A549 (cell line): Measurements from ENCODE around the gene CAMKMT. TPM values are rescaled to one million over a fixed set of nuclear protein-coding genes. Genes with fewer than 3 reads are reported as not detected.

Experiments
- ATAC-seq, 2 experiments: fragments of 200-7000 bp in 1 of 2; fragments of >200 bp in 1 of 2; cut with Nextera tagmentation in 1 of 2; cut with Tn5 transposase in 1 of 2; 3 replicates each; pipeline versions ENCODE4 v1.8.0 to v1.9.1; 2018 to 2020; ENCODE audit warnings: mild to moderate bottlenecking in 1 of 2, moderate library complexity in 1 of 2
- CTCF ChIA-PET: fragments of 300-600 bp; sonication (Branson Sonifier 250); formaldehyde crosslinking; extraction: SDS; loops from one replicate; lab custom pipeline; 2021; ENCODE audit warnings: antibody characterized with exemption, inconsistent platforms; lab: Yijun Ruan, JAX
- POLR2A ChIA-PET: fragments of 350-600 bp; formaldehyde crosslinking; extraction: SDS; loops from one replicate; lab custom pipeline; 2021; ENCODE audit warnings: antibody characterized with exemption, inconsistent platforms; lab: Yijun Ruan, JAX
- DNase-seq, 2 experiments: peaks; one replicate each; pipeline versions ENCODE4 v3.0.0 to v3.0.0-alpha.2; 2011 to 2016; ENCODE audit warnings: low read depth in 1 of 2, low spot score in 1 of 2
- FAIRE-seq: peaks from 2 replicates; lab custom pipeline; 2011; peaks lifted over from hg19 to GRCh38; lab: Jason Lieb, UNC
- H3K27ac ChIP-seq, 2 experiments: fragments of >200 bp; sonication (Bioruptor Twin); formaldehyde crosslinking; 3 replicates each; pipeline ENCODE4 v1.5.1; 2016 to 2017
- H3K4me1 ChIP-seq: fragments of >200 bp; sonication (Bioruptor Twin); formaldehyde crosslinking; 3 replicates; pipeline ENCODE4 v1.6.1; 2016
- H3K4me2 ChIP-seq: fragments of >200 bp; sonication (Bioruptor Twin); formaldehyde crosslinking; 3 replicates; pipeline ENCODE4 v1.6.1; 2016
- H3K4me3 ChIP-seq: fragments of >200 bp; sonication (Bioruptor Twin); formaldehyde crosslinking; 3 replicates; pipeline ENCODE4 v1.5.1; 2016
- H3K9me3 ChIP-seq: fragments of >200 bp; sonication (Bioruptor Twin); formaldehyde crosslinking; 3 replicates; pipeline ENCODE4 v1.6.1; 2016
- ATOH8 ChIP-seq: fragments of 250-450 bp; sonication (Bioruptor Pico); IDR thresholded peaks from 2 replicates; pipeline ENCODE4 v1.5.0; 2020; ENCODE audit warnings: low read depth, mild to moderate bottlenecking, moderate library complexity
- BHLHE40 ChIP-seq: IDR thresholded peaks from 2 replicates; pipeline ENCODE4 v1.6.1; 2012; ENCODE audit warnings: low read depth, low read length, inconsistent platforms
- CEBPB ChIP-seq, 2 experiments: fragments of >200 bp in 1 of 2; sonication (Bioruptor Twin) in 1 of 2; formaldehyde crosslinking in 1 of 2; IDR thresholded peaks; 2 replicates each; pipeline ENCODE4 v1.6.1; 2012 to 2016
- CHD2 ChIP-seq: fragments of 150-350 bp; IDR thresholded peaks from 2 replicates; pipeline ENCODE4 v1.6.1; 2014; ENCODE audit warnings: low read length; ENCODE audit not compliant: partially characterized antibody
- CHD4 ChIP-seq: fragments of 200-600 bp; sonication (generic); IDR thresholded peaks from 2 replicates; pipeline ENCODE4 v1.6.1; 2016; ENCODE audit warnings: antibody characterized with exemption, mild to moderate bottlenecking, borderline replicate concordance
- CTCF ChIP-seq: fragments of >200 bp; sonication (Bioruptor Twin); formaldehyde crosslinking; IDR thresholded peaks from 3 replicates; pipeline ENCODE4 v1.5.1; 2016
- EHMT2 ChIP-seq: fragments of 200-600 bp; sonication (generic); IDR thresholded peaks from 2 replicates; pipeline ENCODE4 v1.6.1; 2016; ENCODE audit warnings: antibody characterized with exemption, low read depth, mild to moderate bottlenecking, moderate library complexity
- ESRRA ChIP-seq: fragments of 150-350 bp; IDR thresholded peaks from 2 replicates; pipeline ENCODE4 v1.6.1; 2014; ENCODE audit warnings: mild to moderate bottlenecking, low read length, borderline replicate concordance
- FOSL2 ChIP-seq, 2 experiments: fragments of 450-650 bp in 1 of 2; fragments of >200 bp in 1 of 2; sonication (Bioruptor Twin) in 1 of 2; formaldehyde crosslinking; IDR thresholded peaks; 2 replicates each; pipeline versions ENCODE4 v1.5.0 to v1.6.1; 2016 to 2020; ENCODE audit warnings: mild to moderate bottlenecking in 1 of 2, moderate library complexity in 1 of 2
- HES2 ChIP-seq: fragments of >200 bp; sonication (Bioruptor Twin); formaldehyde crosslinking; IDR thresholded peaks from 2 replicates; pipeline ENCODE4 v1.6.1; 2016
- HEYL ChIP-seq: fragments of 250-450 bp; sonication (Bioruptor Pico); IDR thresholded peaks from 2 replicates; pipeline ENCODE4 v1.8.0; 2021; ENCODE audit warnings: mild to moderate bottlenecking, moderate library complexity
- HOXA7 ChIP-seq: fragments of 250-450 bp; sonication (Bioruptor Pico); IDR thresholded peaks from 2 replicates; pipeline ENCODE4 v1.5.0; 2020; ENCODE audit warnings: mild to moderate bottlenecking, moderate library complexity
- HOXB5 ChIP-seq: fragments of 250-450 bp; sonication (Bioruptor Pico); IDR thresholded peaks from 2 replicates; pipeline ENCODE4 v1.5.0; 2020; ENCODE audit warnings: mild to moderate bottlenecking, moderate library complexity
- JUN ChIP-seq, 2 experiments: fragments of >200 bp; sonication (Bioruptor Twin); formaldehyde crosslinking; IDR thresholded peaks; 2 replicates in 1 of 2; 3 replicates in 1 of 2; pipeline ENCODE4 v1.6.1; 2016 to 2017
- JUNB ChIP-seq: fragments of >200 bp; sonication (Bioruptor Twin); formaldehyde crosslinking; IDR thresholded peaks from 2 replicates; pipeline ENCODE4 v1.6.1; 2016
- KDM1A ChIP-seq: fragments of 200-600 bp; sonication (generic); IDR thresholded peaks from 2 replicates; pipeline ENCODE4 v1.6.1; 2016; ENCODE audit warnings: low read depth, mild to moderate bottlenecking
- MAZ ChIP-seq: fragments of 150-350 bp; IDR thresholded peaks from 2 replicates; pipeline ENCODE4 v1.6.1; 2014; ENCODE audit warnings: antibody characterized with exemption, low read depth, low read length, borderline replicate concordance
- NFE2L2 ChIP-seq: fragments of 150-350 bp; conservative IDR thresholded peaks from 2 replicates; pipeline ENCODE4 v1.6.1; 2014; ENCODE audit warnings: low read length
- PBX3 ChIP-seq: IDR thresholded peaks from 2 replicates; pipeline ENCODE4 v1.6.1; 2012
- POLR2A ChIP-seq: IDR thresholded peaks from 2 replicates; pipeline ENCODE4 v1.6.1; 2012; ENCODE audit warnings: mild to moderate bottlenecking, low read length
- RAD21 ChIP-seq, 2 experiments: fragments of >200 bp in 1 of 2; sonication (Bioruptor Twin) in 1 of 2; formaldehyde crosslinking in 1 of 2; IDR thresholded peaks in 1 of 2; conservative IDR thresholded peaks in 1 of 2; 2 replicates in 1 of 2; 3 replicates in 1 of 2; pipeline ENCODE4 v1.6.1; 2012 to 2018; ENCODE audit warnings: inconsistent platforms in 1 of 2
- RARB ChIP-seq: fragments of 250-450 bp; sonication (Bioruptor Pico); IDR thresholded peaks from 2 replicates; pipeline ENCODE4 v1.8.0; 2021; ENCODE audit warnings: mild to moderate bottlenecking, moderate library complexity
- RCOR1 ChIP-seq: fragments of 150-350 bp; IDR thresholded peaks from 2 replicates; pipeline ENCODE4 v1.6.1; 2014; ENCODE audit warnings: antibody characterized with exemption, low read length, low read depth
- REST ChIP-seq: fragments of 200-600 bp; sonication (generic); IDR thresholded peaks from 2 replicates; pipeline ENCODE4 v1.6.1; 2016; ENCODE audit warnings: antibody characterized with exemption, mild to moderate bottlenecking, moderate library complexity
- SMC3 ChIP-seq: fragments of >200 bp; sonication (Bioruptor Twin); formaldehyde crosslinking; IDR thresholded peaks from 3 replicates; pipeline ENCODE4 v1.6.1; 2018; ENCODE audit warnings: inconsistent platforms
- ZNF302 ChIP-seq: fragments of 250-450 bp; sonication (Bioruptor Pico); IDR thresholded peaks from 2 replicates; pipeline ENCODE4 v1.9.0; 2021; ENCODE audit warnings: inconsistent platforms, mild to moderate bottlenecking, moderate library complexity
- WGBS: methylation state at CpG from one replicate; pipeline ENCODE4 v1.1.6; 2017; ENCODE audit errors: missing lambda C conversion rate; 5-methylcytosine and 5-hydroxymethylcytosine counted together
- polyA plus RNA-seq, 4 experiments: library from polyadenylated mRNA; depleted of rRNA in 3 of 4; stranded (reverse); fragments of >200 nt; fragmentation: RNase III in 1 of 4; extraction: RNeasy Plus Mini Kit Qiagen cat#74134 plus additional on column Dnase treatment in 1 of 4; gene quantifications; 2 replicates in 3 of 4; 3 replicates in 1 of 4; pipeline ENCODE4 v1.2.3, GENCODE V29; 2011 to 2017

The CAMKMT gene
- polyA plus RNA-seq, 2 of the 4 experiments (the other 2 are of a cell fraction), result 6.5 to 15.7 TPM

GRCh38 chr2:44529448-44529847 lies 167.7 kb downstream of the CAMKMT start:
- POLR2A ChIA-PET, result no interaction called here
- H3K9me3 ChIP-seq, result no peaks in the 10 kb centered on the region
- TF ChIP-seq POLR2A (no peak), REST (no peak), CTCF (no peak), HEYL (CRISPR knock-in tag) (no peak), KDM1A (no peak), JUN (IDR thresholded peaks at IDR 0.05) (no peak), HOXA7 (no peak), ESRRA (no peak), RCOR1 (no peak), ZNF302 (no peak), FOSL2 (IDR thresholded peaks at IDR 0.05) (no peak), FOSL2 (CRISPR knock-in tag; IDR thresholded peaks at IDR 0.05) (no peak), NFE2L2 (no peak), SMC3 (no peak), CEBPB (IDR thresholded peaks at IDR 0.05) (no peak), JUNB (no peak)
- DNase-seq, result no peak
- ATAC-seq, result 0 out of 6 replicates have a peak, but pooled peaks of 1 of the 2 experiments have one; percentile 33
- H3K4me3 ChIP-seq, result no peak overlapping the region
- CTCF ChIA-PET, result interaction anchor here (1.0 kb wide), 1 partner anchor 79 kb away, joined by 3 read pairs; no protein-coding TSS in a partner anchor
- H3K4me2 ChIP-seq, result no peak overlapping the region
- FAIRE-seq, result no peak
- no peak overlapping the region for H3K27ac ChIP-seq
- H3K4me1 ChIP-seq, result peaks cover 53% of the 10 kb centered on the region

- DNase-seq, result no peak
- no peak for FAIRE-seq
- POLR2A ChIA-PET, result no interaction called here
- peak overlapping the region; percentile 32 for H3K4me2 ChIP-seq
- WGBS, result 27% methylated on average over 2 of the region's 2 CpGs
- H3K4me1 ChIP-seq, result peaks cover 46% of the 10 kb centered on the region
- H3K27ac ChIP-seq, result no peak overlapping the region
- H3K9me3 ChIP-seq, result no peaks in the 10 kb centered on the region
- TF ChIP-seq ATOH8 (CRISPR knock-in tag) (no peak), RAD21 (conservative IDR thresholded peaks at IDR 0.05 in 1 of 2, IDR thresholded peaks at IDR 0.05 in 1 of 2) (no peak), PBX3 (no peak), JUN (IDR thresholded peaks at IDR 0.05) (no peak), MAZ (no peak), EHMT2 (no peak), HES2 (no peak), CHD2 (no peak), BHLHE40 (no peak), HOXB5 (CRISPR knock-in tag) (no peak), CHD4 (no peak), RARB (CRISPR knock-in tag) (no peak), KDM1A (no peak), HEYL (CRISPR knock-in tag) (no peak), HOXA7 (no peak)
- TF ChIP-seq, all 56 proteins: peak for 0
- no peak overlapping the region for H3K4me3 ChIP-seq
- CTCF ChIA-PET, result interaction anchor here (1.4 kb wide), 1 partner anchor 136 kb away, joined by 3 read pairs; no protein-coding TSS in a partner anchor
- ATAC-seq, result no peak
Measured at GRCh38 chr2:44531289-44531688, 169.5 kb downstream of the CAMKMT start.
